GM13977 (cell line): ENCODE data around the gene NIFK.
A peak's percentile ranks its signal among the peaks of the same experiment; 100 is the strongest.
"Not testable (repeated sequence)": the region's sequence is repeated elsewhere in the genome, so short reads cannot be mapped to it uniquely, and the experiment has no call there.

Experiments used
- DNase-seq: peaks from one replicate; pipeline ENCODE4 v3.0.0; 2012; ENCODE audit warnings: low spot score
- CTCF ChIP-seq: IDR thresholded peaks from 2 replicates; pipeline ENCODE4 v1.5.1; 2012; ENCODE audit warnings: mild to moderate bottlenecking, control low read depth; ENCODE audit not compliant: insufficient read depth; ENCODE audit errors: extremely low read depth, missing control alignments
- in situ Hi-C: fragments of 300-500 bp; cut with MboI; formaldehyde crosslinking; loops from one replicate; pipeline ENCODE4 v1.12.0; 2022; ENCODE audit warnings: low sequenced_read_pairs, low pct_unique_long_range_greater_than_20kb, mixed read lengths, inconsistent platforms; ENCODE audit not compliant: unreplicated experiment

Gene NIFK

GRCh38 chr2:121707344-121707919 lies 29.2 kb downstream of the NIFK start:
- in situ Hi-C loops, result loop anchor here (25.0 kb wide), 1 partner anchor 320 kb away; no protein-coding TSS in a partner anchor
- no peak for TF ChIP-seq CTCF
- DNase-seq, result no peak

DNA sequence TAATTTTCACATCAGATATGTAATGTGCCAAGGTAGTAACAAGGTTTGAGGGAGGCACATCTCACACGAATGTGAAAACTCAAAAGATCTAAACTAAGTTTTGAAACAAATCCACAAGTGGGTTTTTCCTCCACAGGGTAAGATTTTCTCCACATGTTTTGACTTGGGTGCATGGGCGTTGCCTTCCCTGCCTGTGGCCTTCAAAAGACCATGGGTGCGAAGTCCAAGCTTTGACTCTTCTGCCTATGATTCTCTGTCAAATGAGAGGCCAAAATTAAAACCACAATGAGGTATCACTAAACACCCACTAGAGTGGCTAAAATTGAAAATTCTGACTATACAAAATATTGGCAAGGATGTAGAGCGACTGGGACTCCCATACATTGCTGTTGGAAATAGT lies 30.7 kb downstream of the NIFK start:
- no peak for DNase-seq
- in situ Hi-C loops, result loop anchor here (25.0 kb wide), 1 partner anchor 319 kb away; no protein-coding TSS in a partner anchor
- no peak for TF ChIP-seq CTCF

DNA sequence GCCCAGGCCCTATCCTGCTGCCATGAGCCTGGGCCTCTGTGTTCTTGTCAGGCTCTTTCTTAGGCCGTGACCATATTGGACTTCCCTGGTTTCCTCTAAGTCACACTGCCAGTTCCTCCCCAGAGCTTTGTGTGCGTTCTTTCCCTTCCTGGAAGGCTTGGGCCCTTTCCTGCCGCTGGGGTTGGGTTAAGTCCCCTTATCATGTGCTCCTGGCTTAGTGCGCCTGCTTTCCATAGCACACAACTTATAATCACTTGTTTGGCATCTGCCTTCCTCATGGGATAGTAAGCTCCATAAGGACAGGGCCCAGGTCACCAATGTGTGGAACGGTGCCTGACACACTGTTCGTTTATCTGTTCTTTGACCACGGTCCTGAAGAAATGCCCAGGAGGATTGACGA lies 31.3 kb downstream of the NIFK start:
- TF ChIP-seq CTCF, result no peak
- in situ Hi-C loops, result loop anchor here (25.0 kb wide), 1 partner anchor 318 kb away; no protein-coding TSS in a partner anchor
- DNase-seq, result no peak

DNA sequence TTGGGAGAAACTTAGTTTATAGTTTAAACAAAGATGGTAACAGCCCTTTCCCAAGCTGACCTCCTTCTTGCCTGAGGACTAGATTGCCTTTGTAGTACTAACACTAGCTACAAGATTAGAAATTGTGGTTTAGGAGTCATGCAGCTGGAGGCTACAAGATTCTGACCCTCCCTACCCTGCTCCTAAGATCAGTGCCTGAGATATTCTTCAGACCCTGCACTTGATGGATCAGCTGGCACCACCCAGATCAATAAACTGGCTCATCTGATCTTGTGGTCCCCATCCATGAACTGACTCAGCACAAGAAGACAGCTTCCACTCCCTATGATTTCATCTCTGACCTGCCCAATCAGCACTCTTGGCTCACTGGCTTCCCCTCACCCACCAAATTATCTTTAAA lies 34.9 kb downstream of the NIFK start:
- DNase-seq, result not testable (repeated sequence)
- in situ Hi-C loops, result loop anchor here (25.0 kb wide), 1 partner anchor 314 kb away; no protein-coding TSS in a partner anchor

GRCh38 chr2:121699421-121700333 lies 37.0 kb downstream of the NIFK start:
- no peak for TF ChIP-seq CTCF
- peak; percentile 86 for DNase-seq
- in situ Hi-C loops, result loop anchor here (25.0 kb wide), 1 partner anchor 312 kb away; no protein-coding TSS in a partner anchor

DNA sequence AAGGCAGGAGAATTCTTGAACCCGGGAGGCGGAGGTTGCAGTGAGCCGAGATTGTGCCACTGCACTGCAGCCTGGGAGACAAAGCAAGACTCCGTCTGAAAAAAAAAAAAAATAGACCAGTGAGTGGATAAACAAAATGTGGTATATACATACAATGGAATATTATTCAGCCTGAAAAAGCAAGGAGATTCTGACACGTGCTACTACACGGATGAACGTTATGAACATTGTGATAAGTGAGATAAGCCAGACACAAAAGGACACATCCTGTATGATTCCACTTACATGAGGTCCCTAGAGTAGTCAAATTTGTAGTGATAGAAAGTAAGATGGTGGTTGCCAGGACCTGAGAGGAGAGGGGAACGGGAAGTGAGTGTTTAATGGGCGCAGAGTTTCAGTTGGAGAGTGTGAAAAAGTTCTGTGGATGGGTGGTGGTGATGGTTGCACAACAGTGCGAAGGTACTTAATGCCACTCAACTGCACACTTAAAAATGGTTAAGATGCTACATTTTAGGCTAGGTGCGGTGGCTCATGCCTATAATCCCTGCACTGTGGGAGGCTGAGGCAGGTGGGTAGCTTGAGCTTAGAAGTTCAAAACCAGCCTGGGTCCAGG lies 38.3 kb downstream of the NIFK start:
- in situ Hi-C loops, result no loop called here
- no peak for DNase-seq
- TF ChIP-seq CTCF, result no peak
